ENCODE results near the gene PTPN23. TPM values are rescaled to one million over a fixed set of nuclear protein-coding genes. Genes with fewer than 3 reads are reported as not detected.

Gene PTPN23
- polyA plus RNA-seq, 4 donors, result 10.3 to 34.3 (median 13.9) TPM

Other genes with a start within 250 kb of the PTPN23 start
- 10 to 100 TPM; 15.9 to 38.3 (median 18.7) TPM for gene SETD2, start 216.9 kb upstream of the PTPN23 start, polyA plus RNA-seq
- 10 to 100 TPM in 2 of 4 donors, 1 to 10 TPM in 2; 8.5 to 19.3 (median 9.9) TPM for gene KIF9, start 98.2 kb upstream of the PTPN23 start, polyA plus RNA-seq
- gene KLHL18, start 98.1 kb upstream of the PTPN23 start, polyA plus RNA-seq, result 10 to 100 TPM in 3 of 4 donors, 1 to 10 TPM in 1; 8.8 to 23.3 (median 17.6) TPM
- 10 to 100 TPM; 43.8 to 71.7 (median 55.6) TPM for gene SCAP, start 94.9 kb downstream of the PTPN23 start, polyA plus RNA-seq
- gene ELP6, start 132.7 kb downstream of the PTPN23 start, polyA plus RNA-seq, result 10 to 100 TPM; 27.8 to 35.3 (median 29.9) TPM
- under 1 TPM in 2 of 4 donors, not detected in 2; 0.37 to 0.64 TPM for gene CSPG5, start 197.8 kb downstream of the PTPN23 start, polyA plus RNA-seq